Measurements from ENCODE around the gene RAVER1. TPM values are rescaled to one million over a fixed set of nuclear protein-coding genes. Genes with fewer than 3 reads are reported as not detected.

Gene RAVER1
- total RNA-seq, 1 donor from 2014 or later = 25.4 TPM

DNA sequence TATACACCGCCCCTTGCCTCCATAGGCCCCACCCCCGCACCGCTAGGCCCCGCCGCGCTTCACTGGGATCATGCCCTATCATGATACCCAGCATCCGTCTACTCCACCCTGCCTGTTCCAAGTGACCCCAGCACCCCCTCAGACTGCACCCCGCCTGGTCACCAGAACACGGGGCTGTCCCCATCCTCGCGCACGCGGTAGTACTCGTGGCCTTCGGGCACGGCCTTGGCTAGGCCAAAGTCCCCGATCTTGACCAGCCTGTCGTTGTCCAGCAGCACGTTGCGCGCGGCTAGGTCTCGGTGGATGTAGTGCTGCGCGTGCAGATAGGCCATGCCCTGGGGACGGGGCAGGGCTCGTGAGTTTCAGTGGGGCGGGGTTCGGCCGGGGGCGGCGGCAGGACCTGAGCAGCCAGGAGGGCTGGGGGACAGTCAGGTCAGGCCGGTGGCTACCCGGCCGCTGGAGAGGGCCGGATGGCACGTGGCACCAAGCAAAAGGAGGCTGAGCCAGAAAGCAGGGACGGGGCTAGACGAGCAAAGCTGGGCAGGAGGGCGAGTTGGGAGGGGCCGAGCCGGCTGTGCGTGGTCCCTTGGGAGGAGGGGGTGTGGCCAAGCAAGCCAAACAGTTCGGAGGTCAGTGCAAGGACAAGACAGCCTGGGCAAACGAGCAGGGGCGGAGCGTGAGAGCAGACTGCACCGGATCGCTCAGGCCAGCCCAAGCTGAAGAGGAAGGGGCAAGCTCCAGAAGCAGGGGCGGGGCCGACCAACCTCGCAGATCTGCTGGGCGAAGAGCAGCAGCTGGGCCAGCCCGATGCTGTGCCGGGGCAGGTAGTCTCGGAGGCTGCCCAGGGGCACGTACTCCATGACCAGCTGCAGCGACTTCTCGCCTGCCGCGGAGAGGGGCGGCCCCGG, 19.7 kb upstream of the RAVER1 start:
- Histone ChIP-seq H3K27ac (peak overlapping the region; percentile 11), H3K27me3 (no peaks in the 10 kb centered on the region), H3K4me3 (no peak overlapping the region), H3K36me3 (peaks cover 61% of the 10 kb centered on the region), H3K4me1 (no peaks in the 10 kb centered on the region), H3K9me3 (no peaks in the 10 kb centered on the region)
- TF ChIP-seq, protein P1, sequence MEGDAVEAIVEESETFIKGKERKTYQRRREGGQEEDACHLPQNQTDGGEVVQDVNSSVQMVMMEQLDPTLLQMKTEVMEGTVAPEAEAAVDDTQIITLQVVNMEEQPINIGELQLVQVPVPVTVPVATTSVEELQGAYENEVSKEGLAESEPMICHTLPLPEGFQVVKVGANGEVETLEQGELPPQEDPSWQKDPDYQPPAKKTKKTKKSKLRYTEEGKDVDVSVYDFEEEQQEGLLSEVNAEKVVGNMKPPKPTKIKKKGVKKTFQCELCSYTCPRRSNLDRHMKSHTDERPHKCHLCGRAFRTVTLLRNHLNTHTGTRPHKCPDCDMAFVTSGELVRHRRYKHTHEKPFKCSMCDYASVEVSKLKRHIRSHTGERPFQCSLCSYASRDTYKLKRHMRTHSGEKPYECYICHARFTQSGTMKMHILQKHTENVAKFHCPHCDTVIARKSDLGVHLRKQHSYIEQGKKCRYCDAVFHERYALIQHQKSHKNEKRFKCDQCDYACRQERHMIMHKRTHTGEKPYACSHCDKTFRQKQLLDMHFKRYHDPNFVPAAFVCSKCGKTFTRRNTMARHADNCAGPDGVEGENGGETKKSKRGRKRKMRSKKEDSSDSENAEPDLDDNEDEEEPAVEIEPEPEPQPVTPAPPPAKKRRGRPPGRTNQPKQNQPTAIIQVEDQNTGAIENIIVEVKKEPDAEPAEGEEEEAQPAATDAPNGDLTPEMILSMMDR (IDR thresholded peaks at IDR 0.05) = no peak
- DNase-seq (no peak), ATAC-seq (peak; percentile 46)
- intact Hi-C loops (cut with DNase I) = no loop called here

- no peaks in the 10 kb centered on the region for H3K9me3 ChIP-seq
- TF ChIP-seq, protein P1 (IDR thresholded peaks at IDR 0.05) = no peak
- H3K27ac ChIP-seq = peak overlapping the region; percentile 78
- no peak overlapping the region for H3K4me3 ChIP-seq
- peak; percentile 83 for DNase-seq
- no peaks in the 10 kb centered on the region for H3K27me3 ChIP-seq
- peaks cover 12% of the 10 kb centered on the region for H3K36me3 ChIP-seq
- intact Hi-C loops (cut with DNase I) = no loop called here
- no peaks in the 10 kb centered on the region for H3K4me1 ChIP-seq
- ATAC-seq = peak; percentile 95
These were observed 13.2 kb upstream of the RAVER1 start for GRCh38 chr19:10346509-10346908.

DNA sequence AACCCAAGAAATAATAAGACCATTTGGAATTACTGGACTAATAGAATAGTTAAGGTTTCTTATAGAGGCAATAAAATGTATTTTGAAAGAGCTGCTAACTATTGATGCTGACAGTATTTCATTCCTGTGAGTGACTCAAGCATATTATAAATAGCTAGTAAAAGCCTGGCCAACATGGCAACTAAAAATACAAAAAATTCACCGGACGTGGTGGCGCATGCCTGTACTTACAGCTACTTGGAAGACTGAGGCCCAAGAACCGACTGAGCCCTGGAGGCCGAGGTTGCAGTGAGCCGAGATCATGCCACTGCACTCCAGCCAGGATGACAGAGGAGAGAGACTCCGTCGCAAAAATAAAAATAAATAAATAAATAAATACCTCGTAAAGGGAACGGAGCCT, 11.5 kb upstream of the RAVER1 start:
- H3K27ac ChIP-seq = no peak overlapping the region
- TF ChIP-seq, protein P1 (IDR thresholded peaks at IDR 0.05) = no peak
- H3K4me3 ChIP-seq = no peak overlapping the region
- H3K9me3 ChIP-seq = no peaks in the 10 kb centered on the region
- intact Hi-C loops (cut with DNase I) = no loop called here
- DNase-seq = no peak
- no peaks in the 10 kb centered on the region for H3K27me3 ChIP-seq
- H3K36me3 ChIP-seq = no peaks in the 10 kb centered on the region
- H3K4me1 ChIP-seq = no peaks in the 10 kb centered on the region
- ATAC-seq = no peak

GRCh38 chr19:10343495-10343894, 10.2 kb upstream of the RAVER1 start:
- H3K27ac ChIP-seq = no peak overlapping the region
- ATAC-seq = no peak
- no peaks in the 10 kb centered on the region for H3K27me3 ChIP-seq
- H3K4me3 ChIP-seq = no peak overlapping the region
- H3K4me1 ChIP-seq = no peaks in the 10 kb centered on the region
- no peak for DNase-seq
- TF ChIP-seq, protein P1 (IDR thresholded peaks at IDR 0.05) = no peak
- intact Hi-C loops (cut with DNase I) = no loop called here
- no peaks in the 10 kb centered on the region for H3K9me3 ChIP-seq
- H3K36me3 ChIP-seq = no peaks in the 10 kb centered on the region

DNA sequence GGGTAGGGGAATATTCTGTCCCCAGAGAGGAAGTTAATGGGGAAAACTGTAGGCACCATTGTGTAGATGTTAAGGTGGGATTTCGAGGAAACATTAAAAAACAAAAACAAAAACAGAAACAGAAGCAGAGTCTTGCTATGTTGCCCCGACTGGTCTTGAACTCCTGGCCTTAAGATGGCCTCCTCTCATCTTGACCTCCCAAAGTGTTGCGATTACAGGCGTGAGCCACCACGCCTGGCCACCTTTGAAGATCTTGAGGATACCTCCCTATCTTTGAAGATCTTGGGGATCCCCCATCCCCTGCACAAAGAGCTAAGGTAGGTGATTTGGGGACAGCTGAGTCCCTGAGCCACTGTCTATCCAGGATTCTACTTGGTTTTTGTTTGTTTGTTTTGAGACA, 6.6 kb upstream of the RAVER1 start:
- peak overlapping the region; percentile 58 for H3K27ac ChIP-seq

More for the DNA sequence above, 6.6 kb upstream of the RAVER1 start:
- DNase-seq (no peak), ATAC-seq (no peak)
- Histone ChIP-seq H3K4me3 (no peak overlapping the region), H3K36me3 (no peaks in the 10 kb centered on the region), H3K9me3 (no peaks in the 10 kb centered on the region), H3K27me3 (no peaks in the 10 kb centered on the region), H3K4me1 (no peaks in the 10 kb centered on the region)
- TF ChIP-seq, protein P1 (IDR thresholded peaks at IDR 0.05) = no peak
- intact Hi-C loops (cut with DNase I) = no loop called here

Data from upper lobe of right lung (tissue), 1 donor.